HepG2 (cell line): ENCODE measurements around the gene CCT3. TPM values are rescaled to one million over a fixed set of nuclear protein-coding genes. Genes with fewer than 3 reads are reported as not detected.

Experiments used
- IRX3 ChIP-seq: sonication (generic); formaldehyde crosslinking; IDR thresholded peaks from 2 replicates; pipeline ENCODE4 v1.8.1; 2023; ENCODE audit warnings: mild to moderate bottlenecking, low read depth, missing genetic modification reagents, borderline replicate concordance
- KIAA2018 ChIP-seq: sonication (generic); formaldehyde crosslinking; IDR thresholded peaks from 2 replicates; pipeline ENCODE4 v1.5.0; 2020; ENCODE audit warnings: mild to moderate bottlenecking, missing genetic modification reagents, borderline replicate concordance
- MAX ChIP-seq: IDR thresholded peaks from 2 replicates; pipeline ENCODE4 v1.6.1; 2012; ENCODE audit warnings: inconsistent platforms
- POLR2A ChIP-seq, 2 experiments: IDR thresholded peaks; 2 replicates each; pipeline ENCODE4 v1.6.1; 2011; ENCODE audit warnings: low read depth in 2 of 2, low read length in 2 of 2, mild to moderate bottlenecking in 1 of 2, moderate library complexity in 1 of 2; ENCODE audit not compliant: insufficient read depth in 1 of 2
- SAP130 ChIP-seq: IDR thresholded peaks from 2 replicates; pipeline ENCODE4 v1.6.1; 2016; ENCODE audit warnings: low read depth
- SIN3A ChIP-seq: IDR thresholded peaks from 2 replicates; pipeline ENCODE4 v1.6.1; 2011; ENCODE audit warnings: low read depth, mild to moderate bottlenecking, control low read depth, low read length, borderline replicate concordance
- TARDBP ChIP-seq: sonication (generic); formaldehyde crosslinking; IDR thresholded peaks from 2 replicates; pipeline ENCODE4 v1.8.0; 2022; ENCODE audit warnings: mild to moderate bottlenecking, missing genetic modification reagents
- TGIF2 ChIP-seq: IDR thresholded peaks from 2 replicates; pipeline ENCODE4 v1.6.1; 2016; ENCODE audit warnings: control low read depth, missing compliant biosample characterization
- USF2 ChIP-seq, 2 experiments: sonication (generic) in 1 of 2; formaldehyde crosslinking in 1 of 2; IDR thresholded peaks; 2 replicates each; pipeline versions ENCODE4 v1.5.1 to v1.6.1; 2011 to 2020; ENCODE audit warnings: borderline replicate concordance in 1 of 2, low read depth in 1 of 2, low read length in 1 of 2, mild to moderate bottlenecking in 1 of 2, missing genetic modification reagents in 1 of 2, moderate library complexity in 1 of 2
- YEATS4 ChIP-seq: sonication (generic); formaldehyde crosslinking; IDR thresholded peaks from 2 replicates; pipeline ENCODE4 v1.4.0; 2020; ENCODE audit warnings: missing genetic modification reagents, borderline replicate concordance
- ZNF3 ChIP-seq: IDR thresholded peaks from 2 replicates; pipeline ENCODE4 v1.7.0; 2017; ENCODE audit warnings: inconsistent platforms
- ZNF549 ChIP-seq: sonication (generic); formaldehyde crosslinking; IDR thresholded peaks from 2 replicates; pipeline ENCODE4 v1.5.0; 2020; ENCODE audit warnings: missing genetic modification reagents
- ZNF609 ChIP-seq: sonication (generic); formaldehyde crosslinking; IDR thresholded peaks from 2 replicates; pipeline ENCODE4 v1.4.0; 2020; ENCODE audit warnings: mild to moderate bottlenecking, missing genetic modification reagents, borderline replicate concordance
- ZSCAN12 ChIP-seq: sonication (generic); formaldehyde crosslinking; IDR thresholded peaks from 2 replicates; pipeline ENCODE4 v1.9.0; 2021; ENCODE audit warnings: mild to moderate bottlenecking, missing genetic modification reagents
- polyA plus RNA-seq, 8 experiments: library from polyadenylated mRNA; depleted of rRNA in 3 of 8; stranded (reverse) in 7 of 8; unstranded in 1 of 8; fragments of >200 nt; fragmentation: Illumina TruSeq in 4 of 8; extraction: Trizol in 4 of 8; gene quantifications; 2 replicates each; pipeline versions ENCODE4 v1.2.1 to v1.2.3, GENCODE V29; 2011 to 2016; ENCODE audit warnings: low read depth in 4 of 8, missing spikeins in 1 of 8, mixed read lengths in 1 of 8; ENCODE audit not compliant: insufficient read depth in 1 of 8
- total RNA-seq, 5 experiments: library from RNA; depleted of rRNA; stranded (reverse); fragments of >200 nt; fragmentation: Illumina TruSeq; extraction: Trizol; gene quantifications; 2 replicates each; pipeline ENCODE4 v1.2.3, GENCODE V29; 2016; ENCODE audit warnings: low read depth in 1 of 5

The CCT3 gene
- total and polyA plus RNA-seq, 2 of the 13 experiments (the other 11 are each of a cell fraction or from before 2014, with no cell fraction given), result 319 to 615 TPM

GRCh38 chr1:156281281-156281680 lies 56.8 kb downstream of the CCT3 start (continued):
- TF ChIP-seq KIAA2018 (no peak), ZNF609 (no peak), TARDBP (CRISPR knock-in tag) (no peak), POLR2A (IDR thresholded peaks at IDR 0.05; ENCODE audit: insufficient read depth in 1 of 2, low read depth in 2 of 2, low read length in 2 of 2) (0 out of 4 replicates have a peak, but pooled peaks of 1 of the 2 experiments have one; percentile 10), USF2 (IDR thresholded peaks at IDR 0.05; ENCODE audit: low read depth, low read length) (no peak), USF2 (CRISPR knock-in tag; IDR thresholded peaks at IDR 0.05; ENCODE audit: borderline replicate concordance) (no peak), SIN3A (0 out of 2 replicates have a peak, but pooled peaks have one; percentile 15), SAP130 (CRISPR knock-in tag) (peak; percentile 59; the same call in 1 of the 2 replicates), TGIF2 (CRISPR knock-in tag) (peak; percentile 97), ZNF3 (CRISPR knock-in tag) (no peak), MAX (peak; percentile 72), ZNF549 (CRISPR knock-in tag) (no peak), IRX3 (CRISPR knock-in tag) (no peak), YEATS4 (CRISPR knock-in tag) (no peak), ZSCAN12 (CRISPR knock-in tag) (no peak)
